Mesodermal cell (in vitro differentiated cells): ENCODE results near the gene TCHP.

Source experiments
- H3K27ac ChIP-seq: 2 replicates; pipeline ENCODE4 v1.7.0; 2013; ENCODE audit warnings: mild to moderate bottlenecking, low read depth, low read length, moderate library complexity; ENCODE audit not compliant: severe bottlenecking
- H3K36me3 ChIP-seq: 2 replicates; pipeline ENCODE4 v1.7.1; 2013; ENCODE audit warnings: mild to moderate bottlenecking, low read length, moderate library complexity; ENCODE audit not compliant: control insufficient read depth, insufficient read depth
- H3K4me1 ChIP-seq: one replicate; pipeline ENCODE4 v1.7.1; 2013; ENCODE audit warnings: mild to moderate bottlenecking, low read length; ENCODE audit not compliant: insufficient read depth, control insufficient read depth, poor library complexity, severe bottlenecking
- H3K4me3 ChIP-seq: 2 replicates; pipeline ENCODE4 v1.7.0; 2013; ENCODE audit warnings: low read length, control low read depth, mild to moderate bottlenecking; ENCODE audit not compliant: insufficient read depth, poor library complexity, severe bottlenecking; ENCODE audit errors: extremely low read depth
- H3K9me3 ChIP-seq: 2 replicates; pipeline ENCODE4 v1.7.1; 2013; ENCODE audit warnings: mild to moderate bottlenecking, low read length, moderate library complexity; ENCODE audit not compliant: control insufficient read depth
- WGBS, 2 experiments: methylation state at CpG; one replicate each; pipeline ENCODE4 v1.1.5; 2013; ENCODE audit warnings: missing lambda C conversion rate in 2 of 2; ENCODE audit not compliant: insufficient coverage in 2 of 2; 5-methylcytosine and 5-hydroxymethylcytosine counted together

The TCHP gene

DNA sequence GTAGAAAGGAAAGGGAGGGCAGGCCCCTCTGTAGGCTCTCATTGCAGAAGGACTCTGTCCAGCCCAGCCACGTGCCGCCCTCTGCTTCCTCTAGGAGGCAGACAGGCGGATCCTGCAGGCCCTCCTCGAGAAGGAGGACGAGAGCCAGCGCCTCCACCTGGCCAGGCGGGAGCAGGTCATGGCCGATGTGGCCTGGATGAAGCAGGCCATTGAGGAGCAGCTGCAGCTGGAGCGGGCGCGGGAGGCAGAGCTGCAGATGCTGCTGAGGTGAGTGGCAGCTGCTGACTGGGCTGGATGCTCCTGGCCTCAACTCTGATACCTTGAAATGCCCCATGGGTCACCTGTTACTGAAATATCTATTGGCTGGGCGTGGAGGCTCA, 10.9 kb downstream of the TCHP start:
- H3K4me3 ChIP-seq, result no peak overlapping the region
- H3K9me3 ChIP-seq, result no peaks in the 10 kb centered on the region
- peaks cover 88% of the 10 kb centered on the region for H3K36me3 ChIP-seq
- no peak overlapping the region for H3K27ac ChIP-seq
- 63 to 64% methylated on average over 10 to 12 of the region's 12 CpGs for WGBS, 2 experiments
- H3K4me1 ChIP-seq, result peaks cover 4% of the 10 kb centered on the region

DNA sequence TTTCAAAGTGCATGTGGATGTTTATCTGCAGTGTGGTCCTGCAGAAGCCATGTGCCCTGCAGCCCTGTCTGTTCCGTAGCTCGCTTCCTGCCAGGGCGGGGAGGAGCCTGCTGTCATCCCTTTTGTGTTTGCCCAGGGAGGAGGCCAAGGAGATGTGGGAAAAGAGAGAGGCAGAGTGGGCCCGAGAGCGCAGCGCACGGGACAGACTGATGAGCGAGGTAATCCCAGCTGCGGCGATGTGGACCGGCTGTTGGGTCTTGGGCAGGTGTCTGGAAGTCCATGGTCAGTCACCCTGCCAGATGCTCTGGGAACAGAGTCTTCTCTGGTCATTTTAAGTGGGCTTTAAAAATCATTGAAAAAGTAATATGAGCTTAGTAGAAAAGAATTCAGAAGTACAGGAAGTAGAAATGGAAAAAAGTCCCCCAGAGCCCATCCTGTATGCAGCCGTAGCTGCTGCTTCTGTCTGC, 12.8 kb downstream of the TCHP start:
- Histone ChIP-seq H3K27ac (no peak overlapping the region), H3K4me3 (no peak overlapping the region), H3K4me1 (peaks cover 4% of the 10 kb centered on the region), H3K9me3 (no peaks in the 10 kb centered on the region), H3K36me3 (peaks cover 89% of the 10 kb centered on the region)
- 90 to 94% methylated on average over 12 of the region's 12 CpGs for WGBS, 2 experiments

DNA sequence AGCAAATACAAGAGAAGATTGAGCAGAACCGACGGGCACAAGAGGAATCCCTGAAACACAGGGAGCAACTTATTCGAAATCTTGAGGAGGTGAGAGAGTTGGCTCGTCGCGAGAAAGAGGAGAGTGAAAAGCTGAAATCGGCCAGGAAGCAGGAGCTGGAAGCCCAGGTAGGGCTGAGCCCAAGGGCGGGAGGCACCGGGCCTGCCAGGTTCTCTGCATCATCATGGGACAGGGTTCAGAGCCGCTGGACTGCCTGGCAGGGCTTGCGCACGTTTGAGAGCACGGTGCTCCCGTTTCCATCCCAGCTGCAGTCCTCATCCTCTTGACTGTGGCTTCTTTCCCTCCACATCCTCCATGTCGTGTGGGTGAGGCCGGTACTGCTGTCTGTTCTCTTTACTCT, 14.4 kb downstream of the TCHP start:
- Histone ChIP-seq H3K4me3 (no peak overlapping the region), H3K36me3 (peaks cover 80% of the 10 kb centered on the region), H3K4me1 (peaks cover 4% of the 10 kb centered on the region), H3K27ac (no peak overlapping the region), H3K9me3 (no peaks in the 10 kb centered on the region)
- 90 to 92% methylated on average over 13 to 16 of the region's 16 CpGs for WGBS, 2 experiments

DNA sequence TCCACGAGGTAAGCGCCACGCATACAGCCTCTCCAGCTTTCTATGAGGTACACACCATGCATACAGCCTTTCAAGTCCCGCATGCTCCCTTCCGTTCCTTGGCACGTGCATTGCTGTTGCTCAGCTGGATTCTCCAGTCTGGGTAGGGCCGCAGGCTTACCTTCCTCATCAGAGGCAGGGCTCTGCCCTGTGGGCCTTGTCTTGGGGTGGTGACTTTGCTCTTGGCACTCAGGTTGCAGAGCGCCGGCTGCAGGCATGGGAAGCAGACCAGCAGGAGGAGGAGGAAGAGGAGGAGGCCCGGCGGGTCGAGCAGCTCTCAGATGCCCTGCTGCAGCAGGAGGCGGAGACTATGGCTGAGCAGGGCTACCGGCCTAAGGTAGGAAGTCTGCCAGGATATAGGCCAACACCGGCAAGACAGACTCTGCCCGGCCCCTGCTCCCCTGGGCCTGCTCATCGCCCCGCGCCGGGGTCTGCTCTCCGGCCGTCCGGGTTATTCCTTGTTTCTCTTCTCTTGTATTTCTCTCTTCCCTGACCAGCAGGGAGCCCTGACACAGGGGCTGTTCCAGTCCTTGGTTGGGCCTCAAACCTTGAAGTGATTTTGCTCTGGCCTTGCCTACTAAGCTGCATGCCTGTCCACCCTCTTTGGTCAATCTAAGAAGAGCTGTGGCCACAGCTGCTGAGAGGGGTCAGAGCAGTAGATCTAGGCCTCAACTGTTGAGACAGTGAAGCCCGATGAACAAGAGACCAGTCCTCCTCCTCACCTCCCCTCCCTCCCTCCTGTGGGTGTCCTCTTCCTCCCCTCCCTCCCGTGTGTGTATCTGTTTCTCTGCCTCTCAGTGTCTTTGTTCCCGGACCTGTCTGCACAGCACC, 15.3 kb downstream of the TCHP start:
- H3K36me3 ChIP-seq, result peaks cover 80% of the 10 kb centered on the region
- H3K9me3 ChIP-seq, result no peaks in the 10 kb centered on the region
- 90 to 95% methylated on average over 20 to 25 of the region's 26 CpGs for WGBS, 2 experiments
- no peak overlapping the region for H3K4me3 ChIP-seq
- H3K27ac ChIP-seq, result no peak overlapping the region
- peaks cover 4% of the 10 kb centered on the region for H3K4me1 ChIP-seq

DNA sequence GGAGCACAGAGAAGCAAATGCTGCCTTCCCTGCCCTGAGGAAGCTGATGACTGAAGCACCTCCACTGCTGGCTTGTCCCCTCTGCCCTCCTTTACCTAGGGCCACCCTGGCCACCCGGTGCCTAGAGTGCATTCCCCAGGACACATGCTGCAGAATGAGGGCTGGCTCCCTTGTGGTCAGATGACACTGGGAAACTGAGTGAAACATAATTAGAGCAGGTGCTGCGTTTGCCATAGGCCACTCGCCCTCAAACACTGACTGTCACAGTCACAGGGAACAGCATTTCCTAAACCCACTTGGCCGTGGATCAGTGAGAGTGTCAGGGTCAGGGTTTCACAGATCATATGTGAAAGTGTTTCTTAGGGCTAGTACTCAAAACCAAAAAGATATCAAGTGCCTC, 16.0 kb downstream of the TCHP start:
- H3K4me1 ChIP-seq, result peaks cover 4% of the 10 kb centered on the region
- no peak overlapping the region for H3K4me3 ChIP-seq
- no peaks in the 10 kb centered on the region for H3K9me3 ChIP-seq
- H3K27ac ChIP-seq, result no peak overlapping the region
- peaks cover 80% of the 10 kb centered on the region for H3K36me3 ChIP-seq
- 85 to 97% methylated on average over 3 of the region's 4 CpGs for WGBS, 2 experiments

DNA sequence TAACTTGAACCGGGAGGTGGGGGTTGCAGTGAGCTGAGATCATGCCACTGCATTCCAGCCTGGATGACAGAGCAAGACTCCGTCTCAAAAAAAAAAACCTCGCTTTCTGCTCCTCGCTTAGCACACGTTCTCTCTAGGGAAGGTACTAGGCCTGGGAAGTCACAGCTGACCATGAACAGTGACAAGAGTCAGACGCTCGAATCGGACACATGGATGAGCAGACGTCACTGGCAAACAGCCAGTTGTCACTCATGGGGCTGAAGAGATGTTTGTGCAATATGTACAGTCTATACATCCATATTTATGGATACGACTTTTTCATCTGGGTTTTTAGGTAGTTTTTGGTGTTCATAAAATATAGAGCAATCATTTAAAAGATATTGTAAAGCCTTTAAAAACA, 19.4 kb downstream of the TCHP start:
- Histone ChIP-seq H3K36me3 (peaks cover 53% of the 10 kb centered on the region), H3K4me1 (no peaks in the 10 kb centered on the region), H3K4me3 (no peak overlapping the region), H3K27ac (no peak overlapping the region), H3K9me3 (no peaks in the 10 kb centered on the region)
- 96% methylated on average over 8 to 9 of the region's 10 CpGs for WGBS, 2 experiments

DNA sequence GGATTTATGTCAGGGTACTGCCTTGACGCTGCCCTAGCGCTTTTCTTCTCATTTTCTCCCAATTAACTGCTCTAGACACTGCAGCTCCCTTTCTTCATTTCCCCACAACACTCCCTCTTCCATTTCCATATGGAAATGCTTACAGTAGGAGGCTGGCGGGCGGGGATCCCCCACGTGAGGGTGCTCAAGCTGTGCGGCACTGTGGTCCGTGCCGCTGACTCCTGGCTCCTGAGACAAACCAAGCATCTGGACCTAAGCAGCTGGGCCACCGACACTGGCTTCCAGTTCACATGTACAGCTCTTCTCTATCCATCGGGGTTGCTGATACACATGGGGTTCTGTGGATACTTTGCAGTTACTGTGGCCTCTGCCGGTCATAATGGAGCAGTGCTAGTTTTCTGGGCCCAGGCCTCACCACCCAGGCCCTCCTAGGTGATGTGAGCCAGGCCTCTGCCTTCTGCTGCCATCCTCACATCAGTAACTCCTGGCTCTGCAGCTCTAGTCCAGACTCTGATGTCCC, 20.2 kb downstream of the TCHP start:
- 89 to 96% methylated on average over 11 of the region's 11 CpGs for WGBS, 2 experiments
- H3K36me3 ChIP-seq, result peaks cover 44% of the 10 kb centered on the region

DNA sequence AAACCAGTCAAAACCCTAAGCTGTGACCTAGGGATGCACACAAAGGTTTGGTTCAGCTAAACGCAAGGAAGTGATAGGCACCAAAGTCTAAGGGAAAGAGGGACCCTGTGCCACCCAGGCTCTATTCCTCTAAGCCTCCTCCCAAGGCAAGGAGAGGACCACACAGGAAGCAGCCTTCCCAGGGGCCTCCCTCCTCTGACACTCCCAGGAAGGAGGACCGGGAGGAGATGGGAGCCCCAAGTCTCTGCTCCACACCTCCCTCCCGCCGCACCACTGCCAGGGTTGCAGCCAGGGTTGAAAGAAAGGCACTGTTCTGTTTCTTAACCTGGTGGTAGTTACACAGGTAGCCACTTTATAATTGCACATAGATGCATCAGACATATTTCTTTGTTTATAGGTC, 21.9 kb downstream of the TCHP start:
- H3K27ac ChIP-seq, result no peak overlapping the region
- 100% methylated on average over 1 to 3 of the region's 4 CpGs for WGBS, 2 experiments
- H3K4me3 ChIP-seq, result no peak overlapping the region
- no peaks in the 10 kb centered on the region for H3K4me1 ChIP-seq
- peaks cover 27% of the 10 kb centered on the region for H3K36me3 ChIP-seq
- no peaks in the 10 kb centered on the region for H3K9me3 ChIP-seq

More for the DNA sequence above, 20.2 kb downstream of the TCHP start:
- Histone ChIP-seq H3K4me1 (no peaks in the 10 kb centered on the region), H3K9me3 (no peaks in the 10 kb centered on the region), H3K4me3 (no peak overlapping the region), H3K27ac (no peak overlapping the region)

DNA sequence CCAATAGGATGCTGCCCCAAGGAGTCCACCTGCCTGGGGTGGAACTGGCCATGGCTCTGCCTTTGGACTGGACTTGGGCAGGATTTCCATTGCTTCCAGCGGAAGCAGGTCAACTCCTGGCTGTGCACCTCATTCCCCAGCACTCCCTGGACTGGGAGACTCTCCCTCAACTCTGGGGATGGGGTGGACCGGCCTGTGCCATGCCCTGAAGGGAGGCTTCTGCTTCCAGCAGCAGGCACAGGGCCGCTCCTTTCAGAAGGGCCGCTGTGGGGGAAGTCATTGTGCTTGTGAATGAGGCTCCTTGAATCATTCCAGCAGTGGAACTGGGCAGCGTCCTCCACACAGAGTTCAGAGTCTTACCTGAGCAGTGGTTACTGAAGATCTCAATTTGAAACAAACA, 23.0 kb downstream of the TCHP start:
- Histone ChIP-seq H3K27ac (no peak overlapping the region), H3K9me3 (no peaks in the 10 kb centered on the region), H3K36me3 (peaks cover 17% of the 10 kb centered on the region), H3K4me1 (no peaks in the 10 kb centered on the region), H3K4me3 (no peak overlapping the region)
- WGBS, 2 experiments, result 85 to 92% methylated on average over 4 to 5 of the region's 5 CpGs

DNA sequence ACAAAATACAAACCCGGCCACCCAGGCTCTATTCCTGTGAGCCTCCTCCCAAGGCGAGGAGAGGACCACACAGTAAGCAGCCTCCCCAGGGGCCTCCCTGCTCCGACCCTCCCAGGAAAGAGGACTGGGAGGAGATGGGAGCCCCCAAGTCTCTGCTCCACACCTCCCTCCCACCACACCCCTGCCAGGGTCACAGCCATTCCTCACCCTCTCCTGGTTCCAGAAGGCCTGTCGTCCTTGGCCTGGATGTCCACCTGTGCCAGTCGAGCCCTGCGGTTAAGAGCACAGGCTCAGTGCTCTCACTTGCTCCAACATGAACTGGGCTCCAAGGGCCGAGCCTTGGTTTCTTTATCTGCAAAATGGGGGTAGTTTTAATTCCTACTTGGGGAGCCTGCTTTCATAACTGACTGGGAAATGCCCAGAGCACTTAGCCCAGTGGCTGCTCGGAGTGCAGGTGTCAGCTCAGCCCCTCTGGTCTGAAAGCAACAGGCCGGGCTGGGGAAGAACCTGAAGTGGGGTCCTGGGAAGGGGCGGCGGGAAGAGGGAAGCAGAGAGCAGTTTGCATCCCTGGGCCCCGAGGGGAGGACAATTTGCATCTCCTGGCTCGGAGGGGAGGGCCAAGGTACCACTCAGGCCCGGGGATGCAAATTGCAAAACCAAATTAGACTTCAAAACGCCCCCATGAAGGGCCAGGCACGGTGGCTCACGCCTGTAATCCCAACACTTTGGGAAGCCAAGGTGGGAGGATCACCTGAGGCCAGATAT, 23.6 kb downstream of the TCHP start:
- WGBS, 2 experiments, result 82 to 84% methylated on average over 15 to 17 of the region's 17 CpGs
- H3K36me3 ChIP-seq, result peaks cover 14% of the 10 kb centered on the region
- H3K4me3 ChIP-seq, result no peak overlapping the region
- H3K9me3 ChIP-seq, result no peaks in the 10 kb centered on the region
- no peak overlapping the region for H3K27ac ChIP-seq
- no peaks in the 10 kb centered on the region for H3K4me1 ChIP-seq
